ENCODE measurements around the gene LSR.

- TF ChIP-seq ZNF2 (tag by site-specific recombination; IDR thresholded peaks at IDR 0.05) = no peak
- no peak for TF ChIP-seq REST (tag by site-specific recombination; IDR thresholded peaks at IDR 0.05)
- TF ChIP-seq CTCF (tag by site-specific recombination; IDR thresholded peaks at IDR 0.05) = no peak
- no peak for TF ChIP-seq ZFP3 (tag by site-specific recombination; IDR thresholded peaks at IDR 0.05; ENCODE audit: low read depth)
- no peak for TF ChIP-seq ZXDB (tag by site-specific recombination; IDR thresholded peaks at IDR 0.05)
- TF ChIP-seq ZNF138 (tag by site-specific recombination; IDR thresholded peaks at IDR 0.05; ENCODE audit: borderline replicate concordance) = no peak
- TF ChIP-seq YY1 (tag by site-specific recombination; IDR thresholded peaks at IDR 0.05) = no peak; the same call in 1 of the 2 replicates
- no peak for TF ChIP-seq KLF1 (tag by site-specific recombination; IDR thresholded peaks at IDR 0.05)
- no peak for TF ChIP-seq OSR2 (tag by site-specific recombination; IDR thresholded peaks at IDR 0.05)
- no peak; the same call in 1 of the 2 replicates for TF ChIP-seq GLIS1 (tag by site-specific recombination; IDR thresholded peaks at IDR 0.05)
- no peak; the same call in 1 of the 2 replicates for TF ChIP-seq KLF16 (tag by site-specific recombination; IDR thresholded peaks at IDR 0.05)
- TF ChIP-seq KLF10 (tag by site-specific recombination; IDR thresholded peaks at IDR 0.05) = no peak
- TF ChIP-seq ZNF416 (tag by site-specific recombination; IDR thresholded peaks at IDR 0.05) = 0 out of 2 replicates have a peak, but pooled peaks have one; percentile 12
- TF ChIP-seq ZBTB26 (tag by site-specific recombination; optimal IDR thresholded peaks at IDR 0.05) = no peak
Measured at GRCh38 chr19:35298561-35298972, 49.8 kb downstream of the LSR start.
